ENCODE results near the gene ETHE1. TPM values are rescaled to one million over a fixed set of nuclear protein-coding genes. Genes with fewer than 3 reads are reported as not detected.
"Not testable (repeated sequence)": the region's sequence is repeated elsewhere in the genome, so short reads cannot be mapped to it uniquely, and the experiment has no call there.

Gene ETHE1
- total and polyA plus RNA-seq, 7 experiments from 2014 or later: 20.3 to 59.3 (median 25.4) TPM

GRCh38 chr19:43547926-43548325 is 20.9 kb upstream of the ETHE1 start:
- H3K4me3 Mint-ChIP-seq; POLR2A ChIA-PET; intact Hi-C loops (cut with micrococcal nuclease); DNase-seq; H3K9me3 ChIP-seq (ENCODE audit: control insufficient read depth in 2 of 3, low read length in 3 of 3); H3K27me3 Mint-ChIP-seq; H3K4me1 ChIP-seq (ENCODE audit: control insufficient read depth in 2 of 2, insufficient read depth in 2 of 2, low read length in 2 of 2); H3K4me3 ChIP-seq (ENCODE audit: low read length); H3K27ac ChIP-seq (ENCODE audit: low read depth, low read length); H3K27ac Mint-ChIP-seq; H3K9me3 Mint-ChIP-seq; CTCF ChIA-PET; H3K4me1 Mint-ChIP-seq; ATAC-seq; H3K27me3 ChIP-seq (ENCODE audit: control insufficient read depth in 2 of 2, insufficient read depth in 2 of 2, low read length in 2 of 2): not testable (repeated sequence)
- H3K36me3 Mint-ChIP-seq: peaks cover 6 to 46% (median 11%) of the 10 kb centered on the region in 5 donors
- peaks cover 8 to 89% (median 18%) of the 10 kb centered on the region in 3 experiments for H3K36me3 ChIP-seq (ENCODE audit: control insufficient read depth in 2 of 3, insufficient read depth in 3 of 3, low read length in 3 of 3)

- Histone ChIP-seq H3K36me3 (ENCODE audit: control insufficient read depth in 2 of 3, insufficient read depth in 3 of 3, low read length in 3 of 3) (peaks cover 4 to 88% (median 21%) of the 10 kb centered on the region in 3 experiments), H3K27ac (ENCODE audit: low read depth, low read length) (no peak overlapping the region), H3K4me3 (ENCODE audit: low read length) (no peak overlapping the region), H3K27me3 (ENCODE audit: control insufficient read depth in 2 of 2, insufficient read depth in 2 of 2, low read length in 2 of 2) (no peaks in the 10 kb centered on the region), H3K4me1 (ENCODE audit: control insufficient read depth in 2 of 2, insufficient read depth in 2 of 2, low read length in 2 of 2) (no peaks in the 10 kb centered on the region), H3K9me3 (ENCODE audit: control insufficient read depth in 2 of 3, low read length in 3 of 3) (no peaks in the 10 kb centered on the region)
- H3K27ac Mint-ChIP-seq: no peak overlapping the region
- no peak overlapping the region for H3K4me3 Mint-ChIP-seq
- ChIA-PET CTCF (interaction anchor here (1.1 kb wide), 1 partner anchor 48 kb away, joined by 4 read pairs; no protein-coding TSS in a partner anchor), POLR2A (interaction anchor here (0.9 kb wide), 1 partner anchor 119 kb away, joined by 3 read pairs; no protein-coding TSS in a partner anchor)
- intact Hi-C loops (cut with micrococcal nuclease): no loop called here
- no peaks in the 10 kb centered on the region for H3K27me3 Mint-ChIP-seq
- H3K9me3 Mint-ChIP-seq: peaks cover 0 to under 1% (median 0%) of the 10 kb centered on the region in 11 donors
- peaks cover 4 to 51% (median 11%) of the 10 kb centered on the region in 5 donors for H3K36me3 Mint-ChIP-seq
- H3K4me1 Mint-ChIP-seq: peaks cover 0 to 4% (median 0%) of the 10 kb centered on the region in 7 donors
- ATAC-seq: no peak
- DNase-seq: no peak
Observed at GRCh38 chr19:43546581-43546980, 19.6 kb upstream of the ETHE1 start.

GRCh38 chr19:43545981-43546380 is 19.0 kb upstream of the ETHE1 start:
- ChIA-PET POLR2A (interaction anchor here (0.9 kb wide), 1 partner anchor 120 kb away, joined by 3 read pairs; no protein-coding TSS in a partner anchor), CTCF (interaction anchor here (0.9 to 1.1 kb wide), 2 partner anchors 9 to 48 kb away, joined by 3 to 4 read pairs; no protein-coding TSS in a partner anchor)
- Histone ChIP-seq H3K27me3 (ENCODE audit: control insufficient read depth in 2 of 2, insufficient read depth in 2 of 2, low read length in 2 of 2) (no peaks in the 10 kb centered on the region), H3K27ac (ENCODE audit: low read depth, low read length) (no peak overlapping the region), H3K4me1 (ENCODE audit: control insufficient read depth in 2 of 2, insufficient read depth in 2 of 2, low read length in 2 of 2) (no peaks in the 10 kb centered on the region), H3K4me3 (ENCODE audit: low read length) (no peak overlapping the region), H3K9me3 (ENCODE audit: control insufficient read depth in 2 of 3, low read length in 3 of 3) (no peaks in the 10 kb centered on the region), H3K36me3 (ENCODE audit: control insufficient read depth in 2 of 3, insufficient read depth in 3 of 3, low read length in 3 of 3) (peaks cover 0 to 88% (median 21%) of the 10 kb centered on the region in 3 experiments)
- ATAC-seq (no peak), DNase-seq (no peak)
- Mint-ChIP-seq H3K9me3 (no peaks in the 10 kb centered on the region), H3K4me1 (peaks cover 0 to 4% (median 0%) of the 10 kb centered on the region in 7 donors), H3K36me3 (peaks cover 0 to 51% (median 13%) of the 10 kb centered on the region in 5 donors), H3K27ac (peak overlapping the region in 3 of 9 donors; percentile 33 to 74 (median 56)), H3K4me3 (no peak overlapping the region), H3K27me3 (no peaks in the 10 kb centered on the region)
- intact Hi-C loops (cut with micrococcal nuclease): no loop called here

GRCh38 chr19:43545276-43545675 is 18.3 kb upstream of the ETHE1 start:
- Mint-ChIP-seq H3K4me1 (peaks cover 0 to 4% (median 0%) of the 10 kb centered on the region in 7 donors), H3K27ac (peak overlapping the region in 2 of 9 donors; percentile 13 to 76), H3K36me3 (peaks cover 0 to 54% (median 13%) of the 10 kb centered on the region in 5 donors), H3K9me3 (peaks cover 0 to 3% (median 0%) of the 10 kb centered on the region in 11 donors), H3K27me3 (no peaks in the 10 kb centered on the region), H3K4me3 (no peak overlapping the region)
- Histone ChIP-seq H3K9me3 (ENCODE audit: control insufficient read depth in 2 of 3, low read length in 3 of 3) (no peaks in the 10 kb centered on the region), H3K27me3 (ENCODE audit: control insufficient read depth in 2 of 2, insufficient read depth in 2 of 2, low read length in 2 of 2) (no peaks in the 10 kb centered on the region), H3K36me3 (ENCODE audit: control insufficient read depth in 2 of 3, insufficient read depth in 3 of 3, low read length in 3 of 3) (peaks cover 0 to 88% (median 21%) of the 10 kb centered on the region in 3 experiments), H3K27ac (ENCODE audit: low read depth, low read length) (no peak overlapping the region), H3K4me1 (ENCODE audit: control insufficient read depth in 2 of 2, insufficient read depth in 2 of 2, low read length in 2 of 2) (no peaks in the 10 kb centered on the region), H3K4me3 (ENCODE audit: low read length) (no peak overlapping the region)
- no peak for DNase-seq
- ChIA-PET CTCF (interaction anchor here (0.9 to 1.1 kb wide), 2 partner anchors 10 to 49 kb away, joined by 3 to 4 read pairs; no protein-coding TSS in a partner anchor), POLR2A (no interaction called here)
- intact Hi-C loops (cut with micrococcal nuclease): no loop called here
- no peak for ATAC-seq

- ATAC-seq (no peak), DNase-seq (no peak)
- H3K27me3 ChIP-seq (ENCODE audit: control insufficient read depth in 2 of 2, insufficient read depth in 2 of 2, low read length in 2 of 2): no peaks in the 10 kb centered on the region
- H3K36me3 ChIP-seq (ENCODE audit: control insufficient read depth in 2 of 3, insufficient read depth in 3 of 3, low read length in 3 of 3): peaks cover 0 to 87% (median 21%) of the 10 kb centered on the region in 3 experiments
- POLR2A ChIA-PET: no interaction called here
- Mint-ChIP-seq H3K36me3 (peaks cover 4 to 60% (median 22%) of the 10 kb centered on the region in 5 donors), H3K4me1 (peaks cover 0 to 4% (median 0%) of the 10 kb centered on the region in 7 donors), H3K27me3 (no peaks in the 10 kb centered on the region), H3K27ac (no peak overlapping the region), H3K4me3 (no peak overlapping the region), H3K9me3 (peaks cover 0 to 11% (median 3%) of the 10 kb centered on the region in 11 donors)
- intact Hi-C loops (cut with micrococcal nuclease): no loop called here
- H3K4me3 ChIP-seq (ENCODE audit: low read length): no peak overlapping the region
- H3K9me3 ChIP-seq (ENCODE audit: control insufficient read depth in 2 of 3, low read length in 3 of 3): peaks cover 0 to 3% (median 0%) of the 10 kb centered on the region in 3 experiments
- no peak overlapping the region for H3K27ac ChIP-seq (ENCODE audit: low read depth, low read length)
- CTCF ChIA-PET: interaction anchor here (1.4 kb wide), 1 partner anchor 12 kb away, joined by 4 read pairs; no protein-coding TSS in a partner anchor
- H3K4me1 ChIP-seq (ENCODE audit: control insufficient read depth in 2 of 2, insufficient read depth in 2 of 2, low read length in 2 of 2): no peaks in the 10 kb centered on the region
Observed at GRCh38 chr19:43544077-43544476, 17.1 kb upstream of the ETHE1 start.

GRCh38 chr19:43541920-43542650 is 15.1 kb upstream of the ETHE1 start:
- ATAC-seq (no peak), DNase-seq (no peak)
- Histone ChIP-seq H3K4me1 (ENCODE audit: control insufficient read depth in 2 of 2, insufficient read depth in 2 of 2, low read length in 2 of 2) (no peaks in the 10 kb centered on the region), H3K36me3 (ENCODE audit: control insufficient read depth in 2 of 3, insufficient read depth in 3 of 3, low read length in 3 of 3) (peaks cover 0 to 89% (median 18%) of the 10 kb centered on the region in 3 experiments), H3K4me3 (ENCODE audit: low read length) (no peak overlapping the region), H3K27me3 (ENCODE audit: control insufficient read depth in 2 of 2, insufficient read depth in 2 of 2, low read length in 2 of 2) (no peaks in the 10 kb centered on the region), H3K27ac (ENCODE audit: low read depth, low read length) (no peak overlapping the region), H3K9me3 (ENCODE audit: control insufficient read depth in 2 of 3, low read length in 3 of 3) (peaks cover 0 to 10% (median 0%) of the 10 kb centered on the region in 3 experiments)
- peaks cover 0 to 4% (median 0%) of the 10 kb centered on the region in 7 donors for H3K4me1 Mint-ChIP-seq
- H3K9me3 Mint-ChIP-seq: peaks cover 0 to 20% (median 7%) of the 10 kb centered on the region in 11 donors
- no peak overlapping the region for H3K4me3 Mint-ChIP-seq
- H3K27me3 Mint-ChIP-seq: no peaks in the 10 kb centered on the region
- H3K27ac Mint-ChIP-seq: peak overlapping the region in 2 of 9 donors; percentile 45 to 56
- POLR2A ChIA-PET: interaction anchor here (0.6 kb wide), 1 partner anchor 22 kb away, joined by 3 read pairs; no protein-coding TSS in a partner anchor
- CTCF ChIA-PET: interaction anchor here (1.1 kb wide), 1 partner anchor 12 kb away, joined by 4 read pairs; no protein-coding TSS in a partner anchor
- intact Hi-C loops (cut with micrococcal nuclease): no loop called here
- H3K36me3 Mint-ChIP-seq: peaks cover 13 to 67% (median 38%) of the 10 kb centered on the region in 5 donors

Data from naive thymus-derived CD4-positive, alpha-beta T cell (primary cell).